GM12873 (cell line): ENCODE measurements around the gene TIAM2.

ENCODE experiments used
- TF ChIP-seq, protein P1 (sequence below): IDR thresholded peaks from 2 replicates; pipeline ENCODE4 v1.5.1; 2012; ENCODE audit warnings: low read depth, mild to moderate bottlenecking, moderate library complexity, low read length, control low read depth; ENCODE audit not compliant: insufficient read depth; ENCODE audit errors: missing control alignments

Gene TIAM2

GRCh38 chr6:154994836-154995253, 270 bp upstream of the TIAM2 start:
- TF ChIP-seq, protein P1, sequence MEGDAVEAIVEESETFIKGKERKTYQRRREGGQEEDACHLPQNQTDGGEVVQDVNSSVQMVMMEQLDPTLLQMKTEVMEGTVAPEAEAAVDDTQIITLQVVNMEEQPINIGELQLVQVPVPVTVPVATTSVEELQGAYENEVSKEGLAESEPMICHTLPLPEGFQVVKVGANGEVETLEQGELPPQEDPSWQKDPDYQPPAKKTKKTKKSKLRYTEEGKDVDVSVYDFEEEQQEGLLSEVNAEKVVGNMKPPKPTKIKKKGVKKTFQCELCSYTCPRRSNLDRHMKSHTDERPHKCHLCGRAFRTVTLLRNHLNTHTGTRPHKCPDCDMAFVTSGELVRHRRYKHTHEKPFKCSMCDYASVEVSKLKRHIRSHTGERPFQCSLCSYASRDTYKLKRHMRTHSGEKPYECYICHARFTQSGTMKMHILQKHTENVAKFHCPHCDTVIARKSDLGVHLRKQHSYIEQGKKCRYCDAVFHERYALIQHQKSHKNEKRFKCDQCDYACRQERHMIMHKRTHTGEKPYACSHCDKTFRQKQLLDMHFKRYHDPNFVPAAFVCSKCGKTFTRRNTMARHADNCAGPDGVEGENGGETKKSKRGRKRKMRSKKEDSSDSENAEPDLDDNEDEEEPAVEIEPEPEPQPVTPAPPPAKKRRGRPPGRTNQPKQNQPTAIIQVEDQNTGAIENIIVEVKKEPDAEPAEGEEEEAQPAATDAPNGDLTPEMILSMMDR = no peak

GRCh38 chr6:154996016-154996590, 988 bp downstream of the TIAM2 start:
- TF ChIP-seq, protein P1 = no peak

DNA sequence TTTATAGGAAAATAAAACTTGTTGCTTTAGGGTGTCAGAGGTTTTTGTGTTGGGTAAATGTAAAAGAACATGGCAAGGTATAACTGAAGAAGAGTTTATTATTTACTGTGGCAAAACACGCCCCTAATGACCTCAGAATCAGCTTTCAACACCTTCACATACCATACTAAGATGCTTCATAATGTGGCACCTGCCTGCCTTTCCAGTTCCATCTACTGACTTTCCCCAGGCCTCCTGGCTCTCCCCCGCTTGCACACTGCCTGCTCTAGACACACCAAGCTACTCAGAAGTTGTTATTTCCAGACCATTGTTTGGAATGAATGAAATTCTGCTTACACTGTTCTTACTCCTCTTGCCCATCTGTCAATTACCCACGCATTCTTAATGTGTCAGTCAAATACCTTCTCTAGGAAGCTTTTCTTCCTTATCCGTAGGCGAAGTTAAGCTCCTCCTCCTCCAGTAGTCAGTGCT, 1.8 kb downstream of the TIAM2 start:
- TF ChIP-seq, protein P1 = no peak

DNA sequence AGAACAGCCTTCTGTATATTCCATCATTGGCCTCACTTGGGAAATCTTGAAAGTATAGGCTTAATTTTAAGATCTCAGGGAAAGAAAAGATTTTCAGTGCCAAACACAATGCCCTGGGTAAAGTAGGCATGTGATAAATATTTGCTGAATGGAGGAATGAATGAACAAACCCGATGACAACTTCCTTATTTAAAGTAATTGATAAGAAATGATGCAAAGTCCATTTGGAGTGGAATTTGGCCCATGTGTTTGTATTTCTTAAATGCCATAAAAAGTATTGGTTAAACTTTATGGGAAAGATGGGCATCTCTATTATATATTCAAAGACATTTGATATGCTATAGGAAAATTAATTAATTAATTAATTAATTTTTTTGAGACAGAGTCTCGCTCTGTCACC, 3.7 kb downstream of the TIAM2 start:
- TF ChIP-seq, protein P1 = no peak

- TF ChIP-seq, protein P1 = no peak
These were observed 6.4 kb downstream of the TIAM2 start for GRCh38 chr6:155001482-155001881.

GRCh38 chr6:155001934-155002333, 6.8 kb downstream of the TIAM2 start:
- TF ChIP-seq, protein P1 = no peak

- TF ChIP-seq, protein P1 = no peak
These were observed 8.4 kb downstream of the TIAM2 start for GRCh38 chr6:155003476-155003875.
